Measurements from ENCODE around the gene FBN3. TPM values are rescaled to one million over a fixed set of nuclear protein-coding genes. Genes with fewer than 3 reads are reported as not detected.
A peak's percentile ranks its signal among the peaks of the same experiment; 100 is the strongest.

FBN3 gene
- total RNA-seq, 1 donor from 2014 or later = 0.09 TPM

GRCh38 chr19:8148410-8149260, 757 bp downstream of the FBN3 start:
- no peak for DNase-seq (ENCODE audit: low spot score)

- no peak for DNase-seq (ENCODE audit: low spot score)
These were observed 1.3 kb downstream of the FBN3 start for GRCh38 chr19:8148088-8148409.

- no peak for DNase-seq (ENCODE audit: low spot score)
These were observed 1.8 kb downstream of the FBN3 start for GRCh38 chr19:8147582-8147978.

GRCh38 chr19:8146877-8147581, 2.4 kb downstream of the FBN3 start:
- no peak for DNase-seq (ENCODE audit: low spot score)

- no peak for DNase-seq (ENCODE audit: low spot score)
These were observed 5.0 kb downstream of the FBN3 start for GRCh38 chr19:8144273-8144995.

- no peak for DNase-seq (ENCODE audit: low spot score)
These were observed 6.4 kb downstream of the FBN3 start for GRCh38 chr19:8143041-8143440.

- DNase-seq (ENCODE audit: low spot score) = no peak
These were observed 6.9 kb downstream of the FBN3 start for GRCh38 chr19:8142513-8142900.

- no peak for DNase-seq (ENCODE audit: low spot score)
These were observed 7.5 kb downstream of the FBN3 start for GRCh38 chr19:8141726-8142512.

- DNase-seq (ENCODE audit: low spot score) = no peak
These were observed 11.2 kb downstream of the FBN3 start for GRCh38 chr19:8138201-8138600.

- DNase-seq (ENCODE audit: low spot score) = no peak
These were observed 12.0 kb downstream of the FBN3 start for GRCh38 chr19:8137425-8137824.

GRCh38 chr19:8135946-8136618, 13.3 kb downstream of the FBN3 start:
- no peak for DNase-seq (ENCODE audit: low spot score)

- DNase-seq (ENCODE audit: low spot score) = no peak
These were observed 16.4 kb downstream of the FBN3 start for GRCh38 chr19:8132858-8133458.

- DNase-seq (ENCODE audit: low spot score) = peak; percentile 16
These were observed 17.9 kb downstream of the FBN3 start for GRCh38 chr19:8131517-8131916.

- no peak for DNase-seq (ENCODE audit: low spot score)
These were observed 20.3 kb downstream of the FBN3 start for GRCh38 chr19:8129061-8129618.

GRCh38 chr19:8128551-8128950, 20.8 kb downstream of the FBN3 start:
- no peak for DNase-seq (ENCODE audit: low spot score)

GRCh38 chr19:8127311-8127710, 22.1 kb downstream of the FBN3 start:
- DNase-seq (ENCODE audit: low spot score) = no peak

- no peak for DNase-seq (ENCODE audit: low spot score)
These were observed 22.9 kb downstream of the FBN3 start for GRCh38 chr19:8126511-8126910.

GRCh38 chr19:8126008-8126407, 23.4 kb downstream of the FBN3 start:
- DNase-seq (ENCODE audit: low spot score) = no peak

GRCh38 chr19:8123683-8124082, 25.7 kb downstream of the FBN3 start:
- no peak for DNase-seq (ENCODE audit: low spot score)

GRCh38 chr19:8120636-8121480, 28.5 kb downstream of the FBN3 start:
- no peak for DNase-seq (ENCODE audit: low spot score)

Measured in mucosa of gallbladder (tissue), 1 donor.